ENCODE measurements around the gene APOBEC3B. TPM values are rescaled to one million over a fixed set of nuclear protein-coding genes. Genes with fewer than 3 reads are reported as not detected.

Gene APOBEC3B
- total and polyA plus RNA-seq, 9 of the 15 experiments (the other 6 are each of a cell fraction or from before 2014, with no cell fraction given), result 5.9 to 166 (median 43.2) TPM

GRCh38 chr22:39021552-39022250 is 39.6 kb downstream of the APOBEC3B start (continued):
- TF ChIP-seq, protein P1, sequence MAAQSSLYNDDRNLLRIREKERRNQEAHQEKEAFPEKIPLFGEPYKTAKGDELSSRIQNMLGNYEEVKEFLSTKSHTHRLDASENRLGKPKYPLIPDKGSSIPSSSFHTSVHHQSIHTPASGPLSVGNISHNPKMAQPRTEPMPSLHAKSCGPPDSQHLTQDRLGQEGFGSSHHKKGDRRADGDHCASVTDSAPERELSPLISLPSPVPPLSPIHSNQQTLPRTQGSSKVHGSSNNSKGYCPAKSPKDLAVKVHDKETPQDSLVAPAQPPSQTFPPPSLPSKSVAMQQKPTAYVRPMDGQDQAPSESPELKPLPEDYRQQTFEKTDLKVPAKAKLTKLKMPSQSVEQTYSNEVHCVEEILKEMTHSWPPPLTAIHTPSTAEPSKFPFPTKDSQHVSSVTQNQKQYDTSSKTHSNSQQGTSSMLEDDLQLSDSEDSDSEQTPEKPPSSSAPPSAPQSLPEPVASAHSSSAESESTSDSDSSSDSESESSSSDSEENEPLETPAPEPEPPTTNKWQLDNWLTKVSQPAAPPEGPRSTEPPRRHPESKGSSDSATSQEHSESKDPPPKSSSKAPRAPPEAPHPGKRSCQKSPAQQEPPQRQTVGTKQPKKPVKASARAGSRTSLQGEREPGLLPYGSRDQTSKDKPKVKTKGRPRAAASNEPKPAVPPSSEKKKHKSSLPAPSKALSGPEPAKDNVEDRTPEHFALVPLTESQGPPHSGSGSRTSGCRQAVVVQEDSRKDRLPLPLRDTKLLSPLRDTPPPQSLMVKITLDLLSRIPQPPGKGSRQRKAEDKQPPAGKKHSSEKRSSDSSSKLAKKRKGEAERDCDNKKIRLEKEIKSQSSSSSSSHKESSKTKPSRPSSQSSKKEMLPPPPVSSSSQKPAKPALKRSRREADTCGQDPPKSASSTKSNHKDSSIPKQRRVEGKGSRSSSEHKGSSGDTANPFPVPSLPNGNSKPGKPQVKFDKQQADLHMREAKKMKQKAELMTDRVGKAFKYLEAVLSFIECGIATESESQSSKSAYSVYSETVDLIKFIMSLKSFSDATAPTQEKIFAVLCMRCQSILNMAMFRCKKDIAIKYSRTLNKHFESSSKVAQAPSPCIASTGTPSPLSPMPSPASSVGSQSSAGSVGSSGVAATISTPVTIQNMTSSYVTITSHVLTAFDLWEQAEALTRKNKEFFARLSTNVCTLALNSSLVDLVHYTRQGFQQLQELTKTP (IDR thresholded peaks at IDR 0.05; ENCODE audit: low read depth in 1 of 2, partially characterized antibody in 2 of 2), result no peak
- TF ChIP-seq ATF6 (CRISPR knock-in tag; IDR thresholded peaks at IDR 0.05), result 0 out of 2 replicates have a peak, but pooled peaks have one; percentile 32
- no peak for TF ChIP-seq ERF (CRISPR knock-in tag; IDR thresholded peaks at IDR 0.05)
- no peak for TF ChIP-seq PRDM10 (IDR thresholded peaks at IDR 0.05; ENCODE audit: partially characterized antibody)

All from K562 (cell line).